H1 (cell line): ENCODE measurements around the gene DHRS7C.

Source experiments
- BRCA1 ChIP-seq: IDR thresholded peaks from 2 replicates; pipeline ENCODE4 v1.6.1; 2012; ENCODE audit warnings: low read depth, low read length, improper control_type of control experiment
- CHD1 ChIP-seq: IDR thresholded peaks from 2 replicates; pipeline ENCODE4 v1.6.1; 2012; ENCODE audit warnings: low read depth, low read length, improper control_type of control experiment
- RFX5 ChIP-seq: IDR thresholded peaks from 2 replicates; pipeline ENCODE4 v1.6.1; 2011; ENCODE audit warnings: low read depth, low read length, improper control_type of control experiment, borderline replicate concordance
- RXRA ChIP-seq: IDR thresholded peaks from 2 replicates; pipeline ENCODE4 v1.6.1; 2011; ENCODE audit warnings: low read depth, mild to moderate bottlenecking, low read length, moderate library complexity; ENCODE audit not compliant: insufficient read depth
- SIN3A ChIP-seq, 2 experiments: IDR thresholded peaks in 1 of 2; conservative IDR thresholded peaks in 1 of 2; 2 replicates each; pipeline ENCODE4 v1.6.1; 2011 to 2012; ENCODE audit warnings: low read length in 2 of 2, improper control_type of control experiment in 1 of 2, low read depth in 1 of 2, mild to moderate bottlenecking in 1 of 2
- TF ChIP-seq, protein P1 (sequence below), 3 experiments: IDR thresholded peaks; 1 replicate in 2 of 3; 2 replicates in 1 of 3; pipeline versions ENCODE4 v1.5.1 to v1.6.1; 2011; ENCODE audit warnings: low read length in 3 of 3, mild to moderate bottlenecking in 3 of 3, inconsistent platforms in 2 of 3, low read depth in 1 of 3, moderate library complexity in 1 of 3; ENCODE audit not compliant: insufficient read depth in 1 of 3; ENCODE audit errors: control extremely low read depth in 1 of 3

DNA sequence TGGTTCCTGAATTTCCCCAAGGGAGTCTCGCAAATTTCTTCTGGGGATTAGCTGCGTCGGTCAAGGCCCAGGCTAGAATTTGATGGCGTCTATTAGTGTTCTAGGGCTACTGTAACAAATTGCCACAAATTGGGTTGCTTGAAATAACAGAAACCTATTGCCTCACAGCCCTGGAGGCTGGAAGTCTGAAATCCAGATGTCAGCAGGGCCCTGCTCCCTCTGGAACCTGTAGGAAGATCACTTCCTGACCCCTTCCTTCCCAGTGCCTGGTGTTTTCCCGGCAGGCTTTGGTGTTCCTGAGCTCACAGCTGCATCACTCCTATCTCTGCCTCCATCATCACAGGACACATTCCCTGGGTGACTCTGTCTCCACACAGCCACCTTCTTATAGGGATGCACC lies 24.4 kb downstream of the DHRS7C start:
- no peak for TF ChIP-seq CHD1
- TF ChIP-seq, protein P1, sequence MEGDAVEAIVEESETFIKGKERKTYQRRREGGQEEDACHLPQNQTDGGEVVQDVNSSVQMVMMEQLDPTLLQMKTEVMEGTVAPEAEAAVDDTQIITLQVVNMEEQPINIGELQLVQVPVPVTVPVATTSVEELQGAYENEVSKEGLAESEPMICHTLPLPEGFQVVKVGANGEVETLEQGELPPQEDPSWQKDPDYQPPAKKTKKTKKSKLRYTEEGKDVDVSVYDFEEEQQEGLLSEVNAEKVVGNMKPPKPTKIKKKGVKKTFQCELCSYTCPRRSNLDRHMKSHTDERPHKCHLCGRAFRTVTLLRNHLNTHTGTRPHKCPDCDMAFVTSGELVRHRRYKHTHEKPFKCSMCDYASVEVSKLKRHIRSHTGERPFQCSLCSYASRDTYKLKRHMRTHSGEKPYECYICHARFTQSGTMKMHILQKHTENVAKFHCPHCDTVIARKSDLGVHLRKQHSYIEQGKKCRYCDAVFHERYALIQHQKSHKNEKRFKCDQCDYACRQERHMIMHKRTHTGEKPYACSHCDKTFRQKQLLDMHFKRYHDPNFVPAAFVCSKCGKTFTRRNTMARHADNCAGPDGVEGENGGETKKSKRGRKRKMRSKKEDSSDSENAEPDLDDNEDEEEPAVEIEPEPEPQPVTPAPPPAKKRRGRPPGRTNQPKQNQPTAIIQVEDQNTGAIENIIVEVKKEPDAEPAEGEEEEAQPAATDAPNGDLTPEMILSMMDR (IDR thresholded peaks at IDR 0.05; ENCODE audit: control extremely low read depth in 1 of 3, insufficient read depth in 1 of 3, low read depth in 1 of 3, low read length in 3 of 3): no peak
- TF ChIP-seq RXRA: no peak
- no peak for TF ChIP-seq BRCA1
- no peak for TF ChIP-seq RFX5
- no peak for TF ChIP-seq SIN3A (conservative IDR thresholded peaks at IDR 0.05 in 1 of 2, IDR thresholded peaks at IDR 0.05 in 1 of 2; ENCODE audit: low read depth in 1 of 2, low read length in 2 of 2)
